Cardiac muscle cell (in vitro differentiated cells and primary cell): ENCODE data around the gene DDR2. TPM values are rescaled to one million over a fixed set of nuclear protein-coding genes. Genes with fewer than 3 reads are reported as not detected.

Source experiments
- DNase-seq, 2 donors: peaks; one replicate each; pipeline versions ENCODE4 v3.0.0 to v3.0.0-alpha.2; 2010 to 2017; ENCODE audit warnings: low read depth in 1 of 2, low spot score in 1 of 2
- H3K27ac ChIP-seq: fragments of 200-600 bp; sonication (generic); 2 replicates; pipeline ENCODE4 v1.5.1; 2016
- H3K27me3 ChIP-seq: fragments of 200-600 bp; sonication (generic); 2 replicates; pipeline ENCODE4 v1.6.0; 2016; ENCODE audit warnings: control low read depth
- H3K36me3 ChIP-seq: fragments of 200-600 bp; sonication (generic); 2 replicates; pipeline ENCODE4 v1.5.1; 2016; ENCODE audit warnings: control low read depth
- H3K4me1 ChIP-seq: fragments of 200-600 bp; sonication (generic); 2 replicates; pipeline ENCODE4 v1.8.1; 2017; ENCODE audit warnings: low read depth, mild to moderate bottlenecking, mixed run types
- H3K4me3 ChIP-seq: fragments of 200-600 bp; sonication (generic); 2 replicates; pipeline ENCODE4 v1.5.1; 2016; ENCODE audit warnings: mild to moderate bottlenecking
- H3K9me3 ChIP-seq: fragments of 200-600 bp; sonication (generic); 2 replicates; pipeline ENCODE4 v1.5.1; 2017; ENCODE audit warnings: low read depth, mild to moderate bottlenecking, control low read depth
- CTCF ChIP-seq: IDR thresholded peaks from 2 replicates; pipeline ENCODE4 v1.5.1; 2012; ENCODE audit warnings: low read depth, mild to moderate bottlenecking, low read length
- polyA plus RNA-seq: library from polyadenylated mRNA; unstranded; fragments of >200 nt; fragmentation: Nextera tagmentation; extraction: Ambion mirVana; gene quantifications from 2 replicates; pipeline ENCODE4 v1.2.1, GENCODE V29; 2016
- total RNA-seq: library from RNA; depleted of rRNA; stranded (reverse); fragments of >200 nt; gene quantifications from 2 replicates; pipeline ENCODE4 v1.2.3, GENCODE V29; 2016

Gene DDR2
- total and polyA plus RNA-seq, 2 experiments from 2014 or later: 1.3 to 1.4 TPM

GRCh38 chr1:162697140-162697895 is 65.1 kb downstream of the DDR2 start:
- no peaks in the 10 kb centered on the region for H3K9me3 ChIP-seq
- no peak for TF ChIP-seq CTCF
- peaks cover 10% of the 10 kb centered on the region for H3K4me1 ChIP-seq
- DNase-seq: no peak
- H3K27me3 ChIP-seq: no peaks in the 10 kb centered on the region
- H3K27ac ChIP-seq: peak overlapping the region; percentile 81
- H3K4me3 ChIP-seq: no peak overlapping the region
- H3K36me3 ChIP-seq: no peaks in the 10 kb centered on the region

- Histone ChIP-seq H3K36me3 (no peaks in the 10 kb centered on the region), H3K9me3 (no peaks in the 10 kb centered on the region), H3K4me1 (peaks cover 10% of the 10 kb centered on the region), H3K27ac (no peak overlapping the region), H3K27me3 (no peaks in the 10 kb centered on the region), H3K4me3 (no peak overlapping the region)
- TF ChIP-seq CTCF: no peak
- DNase-seq: no peak
Measured at GRCh38 chr1:162699366-162699765, 67.1 kb downstream of the DDR2 start.

GRCh38 chr1:162700131-162700530 is 67.9 kb downstream of the DDR2 start:
- Histone ChIP-seq H3K27me3 (no peaks in the 10 kb centered on the region), H3K9me3 (no peaks in the 10 kb centered on the region), H3K36me3 (no peaks in the 10 kb centered on the region), H3K4me1 (peaks cover 10% of the 10 kb centered on the region), H3K27ac (no peak overlapping the region), H3K4me3 (no peak overlapping the region)
- DNase-seq: no peak
- TF ChIP-seq CTCF: no peak

GRCh38 chr1:162701286-162701685 is 69.0 kb downstream of the DDR2 start:
- Histone ChIP-seq H3K4me1 (peaks cover 8% of the 10 kb centered on the region), H3K27ac (no peak overlapping the region), H3K36me3 (no peaks in the 10 kb centered on the region), H3K4me3 (no peak overlapping the region), H3K9me3 (no peaks in the 10 kb centered on the region), H3K27me3 (no peaks in the 10 kb centered on the region)
- no peak for DNase-seq
- no peak for TF ChIP-seq CTCF

GRCh38 chr1:162702628-162703027 is 70.4 kb downstream of the DDR2 start:
- H3K4me1 ChIP-seq: peaks cover 5% of the 10 kb centered on the region
- TF ChIP-seq CTCF: no peak
- H3K36me3 ChIP-seq: no peaks in the 10 kb centered on the region
- H3K4me3 ChIP-seq: no peak overlapping the region
- H3K27ac ChIP-seq: no peak overlapping the region
- no peaks in the 10 kb centered on the region for H3K9me3 ChIP-seq
- H3K27me3 ChIP-seq: no peaks in the 10 kb centered on the region
- no peak for DNase-seq
